AML-193 (cell line): Measurements from ENCODE around the gene ERP44.
A peak's percentile ranks its signal among the peaks of the same experiment; 100 is the strongest.
"Not testable (repeated sequence)": the region's sequence is repeated elsewhere in the genome, so short reads cannot be mapped to it uniquely, and the experiment has no call there.

Source experiments
- DNase-seq, 2 experiments: peaks; one replicate each; lab custom pipeline; 2025; lab: John Stamatoyannopoulos, UW

ERP44 gene

GRCh38 chr9:100098887-100099721 lies at the start of gene ERP44, which contains the start of gene INVS:
Gene ERP44, minus strand, starts transcription at chr9:100099000. Its CDS starts 160 bp downstream, at chr9:100098840.
Gene INVS, plus strand, starts transcription at chr9:100099243. Its CDS starts 5,279 bp downstream, at chr9:100104522.
- peak; percentile 98 for DNase-seq

GRCh38 chr9:100145976-100146375 lies 47.2 kb upstream of the ERP44 start:
- DNase-seq: not testable (repeated sequence)

- DNase-seq: not testable (repeated sequence)
Measured at GRCh38 chr9:100145167-100145934, 46.6 kb upstream of the ERP44 start.

GRCh38 chr9:100141862-100142261 lies 43.1 kb upstream of the ERP44 start:
- DNase-seq: not testable (repeated sequence)

- not testable (repeated sequence) for DNase-seq
Measured at GRCh38 chr9:100140303-100140702, 41.5 kb upstream of the ERP44 start.

DNA sequence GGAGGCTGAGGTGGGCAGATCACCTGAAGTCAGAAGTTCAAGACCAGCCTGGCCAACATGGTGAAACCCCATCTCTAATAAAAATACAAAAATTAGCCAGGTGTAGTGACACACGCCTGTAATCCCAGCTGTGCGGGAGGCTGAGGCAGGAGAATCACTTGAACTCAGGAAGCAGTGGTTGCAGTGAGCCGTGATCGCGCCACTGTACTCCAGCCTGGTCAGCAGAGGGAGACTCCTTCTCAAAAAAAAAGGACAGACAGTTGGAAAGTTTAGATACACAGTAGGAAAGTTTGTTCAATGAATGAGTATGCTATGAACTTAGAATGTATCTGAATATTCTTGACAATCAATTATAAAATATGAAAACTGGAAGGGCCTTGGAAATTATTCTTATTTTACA lies 38.0 kb upstream of the ERP44 start:
- not testable (repeated sequence) for DNase-seq

GRCh38 chr9:100134731-100135130 lies 35.9 kb upstream of the ERP44 start:
- DNase-seq: no peak

GRCh38 chr9:100131875-100132430 lies 33.2 kb upstream of the ERP44 start:
- no peak for DNase-seq

DNA sequence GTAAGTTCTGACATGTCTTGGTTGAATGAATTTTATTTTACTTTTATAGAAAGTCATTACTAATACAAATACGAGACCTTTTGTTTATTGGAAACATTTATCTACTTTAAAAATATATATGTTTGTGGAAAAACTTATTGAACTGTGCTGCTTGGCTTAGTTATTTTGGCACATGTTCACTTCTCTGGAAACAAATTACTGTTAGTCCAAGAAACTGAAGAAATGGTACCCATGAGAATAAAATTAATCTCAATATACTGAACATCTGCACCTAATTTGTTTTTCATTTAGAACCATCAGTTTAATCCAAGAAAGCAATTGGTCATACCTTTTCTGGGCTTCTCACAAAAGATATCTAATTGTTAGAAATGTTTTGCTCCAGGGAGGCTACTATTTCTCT lies 32.4 kb upstream of the ERP44 start:
- DNase-seq: no peak

- DNase-seq: no peak
Measured at GRCh38 chr9:100129772-100130171, 31.0 kb upstream of the ERP44 start.

- no peak for DNase-seq
Measured at GRCh38 chr9:100126423-100126822, 27.6 kb upstream of the ERP44 start.

DNA sequence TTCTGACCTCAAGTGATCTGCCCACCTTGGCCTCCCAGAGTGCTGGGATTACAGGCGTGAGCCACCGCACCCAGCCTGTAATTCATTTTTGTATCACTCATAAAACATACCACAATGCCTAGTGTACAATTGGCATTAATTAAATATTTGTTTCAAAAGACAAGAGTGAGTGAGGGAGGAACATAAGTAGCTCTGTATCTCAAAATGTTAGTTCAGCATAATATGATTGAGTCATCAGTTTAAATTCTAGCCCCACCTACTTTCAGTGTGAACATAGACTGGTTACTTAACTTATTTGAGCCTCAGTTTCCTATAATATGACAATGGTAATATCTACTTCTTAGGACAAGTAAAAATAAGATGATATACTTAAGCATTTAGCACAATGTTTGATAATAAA lies 27.1 kb upstream of the ERP44 start:
- no peak for DNase-seq

GRCh38 chr9:100125236-100125635 lies 26.4 kb upstream of the ERP44 start:
- DNase-seq: no peak

DNA sequence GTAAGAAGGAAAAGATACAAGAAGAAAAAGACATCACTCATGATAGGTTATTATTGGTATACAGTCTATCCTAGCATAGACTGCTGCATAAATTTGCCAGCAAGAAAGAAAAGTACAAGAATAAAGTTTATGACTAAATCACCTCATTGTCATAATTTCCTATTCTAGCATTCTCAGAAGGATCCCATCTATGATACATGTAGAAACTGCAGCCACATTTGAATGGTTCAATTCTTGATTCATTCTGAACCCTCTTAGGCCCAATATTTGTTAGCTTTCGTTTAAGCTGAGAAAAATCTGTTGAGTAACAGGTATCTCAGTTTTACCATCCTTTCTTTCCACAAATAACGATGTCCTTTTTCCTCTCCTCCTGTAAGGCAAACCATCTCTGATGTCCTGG lies 21.5 kb upstream of the ERP44 start:
- no peak for DNase-seq

DNA sequence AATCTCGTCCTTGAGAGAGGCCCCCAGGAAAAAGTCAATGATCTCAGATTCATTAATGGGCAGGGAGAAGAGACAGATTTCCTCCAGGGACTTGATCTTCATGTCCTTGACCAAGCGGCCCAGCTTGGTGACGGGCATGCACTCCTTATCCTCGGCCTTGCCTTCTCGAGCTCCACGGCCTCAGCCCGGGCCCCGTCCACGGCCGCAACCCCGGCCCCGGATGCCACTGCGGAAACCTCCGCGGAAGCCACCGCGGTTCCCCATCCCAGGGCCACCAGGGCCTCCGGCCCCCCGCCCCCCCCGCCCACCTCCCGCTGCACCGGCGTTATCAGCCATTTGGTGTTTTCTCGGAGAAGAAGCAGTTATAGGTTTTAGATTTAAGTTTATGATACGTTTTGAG lies 18.5 kb upstream of the ERP44 start:
- no peak for DNase-seq

DNA sequence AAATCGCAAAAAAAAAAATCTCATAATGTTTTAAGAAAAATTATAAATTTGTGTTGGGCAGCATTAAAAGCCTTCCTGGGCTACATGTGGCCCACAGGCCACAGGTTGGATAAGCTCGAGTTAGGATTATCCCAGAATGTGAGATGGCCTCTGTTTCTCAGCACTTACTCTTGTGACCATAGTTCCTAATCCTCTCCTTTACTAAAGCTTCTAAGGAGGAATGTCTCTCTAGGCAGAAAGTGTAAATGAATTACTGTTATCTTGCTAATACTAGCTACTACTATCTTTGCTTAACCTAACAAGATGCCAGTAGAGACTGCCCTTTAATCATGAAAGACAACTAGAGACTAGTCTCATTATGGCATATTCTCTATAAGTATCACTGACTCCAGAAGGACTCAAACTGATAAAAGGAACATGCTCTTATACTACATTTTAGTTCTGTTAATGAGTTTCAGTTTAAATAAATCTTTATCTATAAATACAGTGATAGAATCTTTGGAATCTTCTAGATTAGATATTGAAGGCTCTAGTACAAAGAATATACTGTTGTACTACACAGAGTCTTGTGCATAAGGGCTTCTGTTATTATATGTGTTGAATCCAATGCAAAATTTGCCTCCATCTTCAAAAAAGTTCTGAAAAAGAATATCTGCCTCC lies 14.0 kb upstream of the ERP44 start:
- DNase-seq: no peak

DNA sequence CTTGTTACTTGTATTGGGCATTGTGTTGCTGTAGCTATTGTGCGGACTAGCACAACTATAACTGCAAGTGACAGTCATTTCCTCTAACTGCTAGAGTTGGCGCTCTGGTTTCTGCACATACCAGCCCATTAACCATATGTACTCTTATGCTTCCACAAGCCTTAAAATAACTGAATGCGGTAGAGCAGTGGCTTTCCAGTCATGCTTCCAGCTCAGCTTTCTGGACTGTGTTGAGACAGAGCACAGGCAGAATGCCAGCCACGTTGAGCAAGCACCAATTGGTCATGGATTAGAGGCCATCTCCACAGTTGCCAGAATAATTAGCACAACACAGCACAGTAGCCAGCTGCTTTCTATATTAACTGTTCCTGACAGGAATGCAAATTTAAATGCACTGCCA lies 12.4 kb upstream of the ERP44 start:
- DNase-seq: peak; percentile 75 to 83

DNA sequence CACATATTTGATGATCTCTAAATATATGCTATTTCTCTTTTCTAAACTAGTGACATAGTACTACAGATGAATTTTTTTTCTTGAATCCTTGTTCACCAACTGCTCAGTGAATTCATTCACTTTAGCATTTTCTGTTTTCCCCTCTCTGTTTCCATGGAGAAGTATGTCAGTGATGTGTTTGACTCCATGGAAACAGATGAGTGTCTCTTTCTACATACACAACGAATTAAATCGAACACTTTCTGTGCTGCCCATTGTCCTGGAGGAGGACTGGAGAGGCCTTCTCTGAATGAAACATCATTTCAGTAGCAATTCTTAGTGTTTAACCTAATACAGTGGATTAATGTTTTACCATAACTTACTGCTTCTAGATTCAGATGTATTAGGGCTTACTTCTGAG lies 9.8 kb upstream of the ERP44 start:
- DNase-seq: no peak

DNA sequence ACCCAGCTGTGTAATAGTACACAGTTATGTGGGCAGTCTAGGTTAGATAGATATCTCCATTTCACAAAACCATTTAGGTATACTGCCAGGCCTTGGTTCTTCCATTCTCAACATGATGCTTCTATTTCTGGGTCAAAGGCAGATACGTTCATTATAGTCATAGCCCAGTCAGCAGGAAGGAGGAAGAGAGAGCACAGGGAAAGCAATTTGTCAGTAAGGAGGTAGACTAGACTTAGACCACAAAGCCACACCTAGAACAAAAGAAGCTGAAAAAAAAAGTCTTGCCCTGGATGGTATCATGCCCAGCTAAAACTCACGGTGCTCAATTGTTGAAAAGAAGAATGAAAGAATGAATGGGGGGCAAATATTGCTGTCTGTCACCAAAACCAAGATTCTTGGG lies 7.8 kb upstream of the ERP44 start:
- DNase-seq: no peak

DNA sequence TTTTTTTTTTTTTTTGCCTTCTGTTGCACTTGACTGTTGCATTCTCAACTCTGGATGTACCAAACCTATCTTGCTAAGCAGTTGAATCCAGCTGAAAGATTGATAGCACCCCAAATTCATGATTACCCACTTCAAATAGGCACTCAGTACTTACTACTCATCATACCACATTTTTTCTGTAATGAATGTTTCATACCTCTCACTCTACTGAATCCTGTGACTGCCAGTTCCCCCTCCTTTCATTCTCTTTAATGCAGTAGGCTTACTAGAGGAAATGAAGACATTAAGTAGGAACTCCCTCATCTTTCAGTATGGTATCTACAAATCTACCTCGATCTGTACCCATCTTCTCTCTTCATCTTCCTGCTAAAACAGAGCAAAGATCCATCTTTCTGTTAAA lies 7.1 kb upstream of the ERP44 start:
- DNase-seq: no peak

- no peak for DNase-seq
Measured at GRCh38 chr9:100104314-100104713, 5.5 kb upstream of the ERP44 start.

GRCh38 chr9:100101608-100102007 lies 2.8 kb upstream of the ERP44 start:
- DNase-seq: no peak
